HG03520 (cell line): ENCODE data around the gene GHR.

Source experiments
- ATAC-seq: cut with Tn5 transposase; IDR thresholded peaks from one replicate; pipeline ENCODE4 v1.9.1; 2021; ENCODE audit warnings: mild to moderate bottlenecking, moderate library complexity; ENCODE audit not compliant: unreplicated experiment

The GHR gene

DNA sequence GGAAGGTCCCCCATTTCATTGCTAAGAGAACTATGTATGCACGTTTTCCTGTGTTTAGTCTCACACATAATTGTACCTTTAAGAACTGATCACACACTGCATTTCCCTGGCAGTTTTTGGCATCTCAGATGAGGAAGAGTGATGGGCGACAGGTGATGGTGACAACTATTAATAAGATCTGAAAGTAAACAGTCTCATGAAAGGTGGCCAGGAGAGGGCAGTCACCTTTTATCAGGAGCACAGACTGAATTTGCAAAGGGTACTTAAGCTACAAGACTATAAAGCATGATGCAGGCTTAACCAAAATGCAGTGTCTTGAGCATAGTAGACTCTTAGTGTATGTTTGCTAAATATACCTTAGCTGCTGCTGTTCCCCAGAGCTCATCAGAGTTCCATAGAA is 91.5 kb downstream of the GHR start:
- ATAC-seq: no peak

DNA sequence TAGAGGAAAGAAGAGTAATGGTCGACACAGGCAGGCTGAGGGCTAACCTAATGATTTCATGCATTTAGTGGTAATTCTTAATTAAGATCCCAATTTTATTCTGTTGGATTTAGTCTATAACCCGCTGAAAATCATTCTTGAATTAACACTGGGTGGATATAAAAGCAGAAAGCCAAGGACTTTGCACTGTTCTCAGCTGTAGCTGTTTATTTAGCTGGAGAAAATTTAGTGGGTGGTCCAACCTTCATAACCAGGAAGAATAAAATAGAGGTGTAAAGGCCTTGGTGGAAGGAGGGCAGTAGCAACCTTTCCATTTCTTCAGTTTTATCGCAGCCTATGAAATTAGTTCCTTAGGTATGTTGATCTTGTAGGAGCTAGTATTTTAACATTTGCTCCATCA is 92.3 kb downstream of the GHR start:
- ATAC-seq: no peak

DNA sequence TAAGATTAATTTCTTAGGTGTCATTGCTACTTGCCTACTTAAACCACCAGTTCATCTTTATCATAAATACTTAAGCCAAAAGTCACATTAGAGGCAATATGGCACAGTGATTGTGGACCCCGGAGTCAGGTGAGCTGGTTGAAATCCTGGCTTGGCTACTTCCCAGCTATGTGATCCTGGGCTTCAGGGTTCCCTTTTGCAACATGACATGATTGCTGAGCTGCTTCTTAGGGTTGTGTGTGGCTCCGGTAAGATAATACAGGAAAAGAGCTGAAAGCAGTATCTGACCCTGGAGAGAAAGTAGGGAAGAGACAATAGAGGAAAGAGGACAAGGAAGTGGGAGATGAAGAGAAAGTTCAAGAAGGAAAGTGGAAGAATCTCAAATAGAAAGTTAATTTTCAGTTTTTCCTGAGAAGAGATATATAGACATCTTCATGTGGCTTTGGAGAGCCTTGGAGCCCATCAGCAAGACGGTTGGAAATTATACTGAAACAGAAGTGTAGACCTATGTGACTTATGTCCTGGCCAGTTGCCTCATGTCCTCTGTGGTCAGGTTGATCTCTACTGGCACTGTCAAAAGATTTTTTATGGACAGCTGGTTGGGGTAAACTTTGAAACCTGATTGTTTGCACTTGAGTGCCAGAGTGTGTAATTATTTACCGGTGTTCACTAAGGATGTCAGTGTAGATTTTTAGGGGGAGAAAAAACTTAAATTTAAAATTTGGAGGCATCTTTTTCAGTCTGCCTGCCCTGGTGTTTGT is 93.2 kb downstream of the GHR start:
- no peak for ATAC-seq

DNA sequence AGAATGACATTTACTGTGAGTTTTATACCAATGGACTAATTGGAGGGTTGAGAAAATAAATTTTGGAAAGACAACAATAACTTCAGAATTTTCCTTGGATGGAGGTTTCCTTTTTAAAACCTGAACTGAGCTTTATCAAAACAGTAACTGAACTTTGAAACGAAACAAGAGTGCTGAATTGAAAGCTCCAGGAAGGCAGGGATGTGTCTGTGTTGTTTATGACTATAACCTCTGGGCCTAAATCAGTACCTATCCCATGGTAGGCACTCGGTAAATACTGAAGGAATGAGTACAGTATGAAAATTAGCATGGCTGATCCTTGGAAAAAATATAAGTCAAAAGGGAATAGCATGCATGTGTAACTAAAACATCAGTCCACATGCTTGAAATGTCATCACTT is 93.9 kb downstream of the GHR start:
- no peak for ATAC-seq

DNA sequence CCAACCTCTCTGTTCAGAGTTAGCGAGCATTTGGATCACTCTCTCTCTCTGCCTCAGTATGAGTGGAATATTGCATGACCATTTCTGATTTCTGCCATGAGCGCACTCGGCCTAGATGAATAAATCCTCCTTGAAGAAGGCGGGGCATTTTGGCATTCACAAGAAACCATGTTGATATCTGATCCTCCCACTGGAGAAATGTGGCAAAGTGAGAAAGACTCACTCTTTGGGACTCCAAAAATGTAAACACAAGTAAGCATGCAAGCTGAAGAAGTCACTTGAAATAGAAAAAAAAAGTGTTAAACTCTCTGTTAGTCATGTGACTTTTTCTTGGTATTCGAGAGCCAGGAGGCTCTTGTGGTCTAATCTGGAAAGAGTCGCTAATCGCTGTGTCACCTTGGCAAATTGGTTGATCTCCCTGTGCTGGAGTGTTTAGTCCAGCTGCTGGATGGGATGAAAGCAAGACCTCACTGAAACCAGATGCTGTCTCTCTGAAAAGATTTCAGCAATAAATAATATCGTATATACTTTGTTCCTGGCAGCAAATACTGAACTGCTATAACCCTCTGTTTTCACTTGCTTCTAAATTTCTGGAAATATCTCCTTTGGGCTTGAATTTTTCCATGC is 95.5 kb downstream of the GHR start:
- no peak for ATAC-seq

DNA sequence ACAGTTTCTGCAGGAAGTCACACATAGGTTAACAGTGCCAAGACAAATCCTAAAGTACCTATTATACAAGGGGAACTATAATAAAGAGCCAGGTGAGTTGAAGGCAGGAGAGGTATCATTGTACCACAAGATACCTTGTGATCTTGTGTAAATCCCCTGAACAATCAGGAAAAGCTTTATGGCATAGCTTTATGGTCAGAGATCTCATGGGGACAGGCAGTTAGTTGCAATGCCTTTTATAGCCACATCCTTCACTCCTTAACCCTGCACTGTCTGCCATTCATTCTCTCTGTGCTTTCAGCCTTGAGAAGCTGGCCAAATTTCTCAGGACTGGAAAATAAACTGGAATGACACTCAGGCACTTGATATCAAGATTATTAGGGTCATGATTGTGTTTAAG is 97.0 kb downstream of the GHR start:
- no peak for ATAC-seq

DNA sequence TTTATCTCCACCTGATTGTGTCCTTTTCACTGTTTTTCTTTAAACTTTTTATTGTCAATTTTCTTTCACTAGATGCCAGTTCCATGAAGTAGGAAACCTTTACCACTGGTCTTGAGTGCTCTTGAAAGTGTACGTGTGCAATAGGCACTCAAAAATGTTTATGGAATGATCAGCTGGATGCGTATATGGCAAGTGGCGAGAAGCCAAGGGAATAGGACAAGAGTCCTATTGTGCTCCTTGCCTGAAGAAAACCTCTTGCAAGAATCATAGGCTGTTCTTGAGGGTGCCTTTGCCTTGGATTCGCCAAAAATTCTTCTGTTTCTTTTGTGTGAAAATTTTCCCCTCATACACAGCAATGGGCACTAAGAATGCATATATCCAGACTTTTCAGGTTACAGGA is 97.7 kb downstream of the GHR start:
- no peak for ATAC-seq

DNA sequence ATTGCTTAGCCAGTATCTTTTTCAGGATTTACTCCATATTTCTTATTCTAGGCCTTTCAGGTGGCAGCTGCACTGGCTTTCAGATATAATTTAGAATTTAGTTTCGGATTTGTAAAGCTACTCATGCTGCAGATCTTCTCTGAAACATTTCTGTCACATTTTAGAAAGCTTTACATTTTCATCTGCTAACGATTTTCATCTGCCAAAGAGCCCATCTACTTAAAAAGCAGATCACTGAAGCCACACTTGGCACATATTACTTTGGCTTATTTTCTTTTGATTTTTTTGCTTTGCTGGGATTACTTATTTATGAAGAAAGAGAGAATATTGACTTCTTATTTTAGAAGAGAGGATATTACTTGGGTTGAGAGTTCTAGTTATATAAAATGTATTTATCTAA is 98.2 kb downstream of the GHR start:
- ATAC-seq: no peak

DNA sequence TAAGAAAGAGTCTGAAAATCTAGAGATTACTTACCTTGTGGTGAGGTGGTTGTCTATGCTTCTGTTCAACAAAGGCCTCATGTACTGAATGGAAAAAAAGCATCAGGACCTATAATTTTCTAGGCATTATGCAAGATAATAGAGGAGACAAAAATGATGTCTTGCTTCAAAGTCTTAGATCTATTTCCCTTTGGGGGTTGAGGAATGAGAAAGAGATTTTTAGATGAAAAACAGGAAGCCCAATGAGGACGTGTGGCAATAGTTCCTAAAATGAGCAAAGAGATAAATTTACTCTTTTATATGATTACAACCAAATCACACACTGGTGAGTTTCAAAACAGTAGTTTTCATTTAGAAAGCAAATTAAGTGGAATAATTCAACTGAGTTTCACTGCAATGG is 99.5 kb downstream of the GHR start:
- ATAC-seq: no peak

DNA sequence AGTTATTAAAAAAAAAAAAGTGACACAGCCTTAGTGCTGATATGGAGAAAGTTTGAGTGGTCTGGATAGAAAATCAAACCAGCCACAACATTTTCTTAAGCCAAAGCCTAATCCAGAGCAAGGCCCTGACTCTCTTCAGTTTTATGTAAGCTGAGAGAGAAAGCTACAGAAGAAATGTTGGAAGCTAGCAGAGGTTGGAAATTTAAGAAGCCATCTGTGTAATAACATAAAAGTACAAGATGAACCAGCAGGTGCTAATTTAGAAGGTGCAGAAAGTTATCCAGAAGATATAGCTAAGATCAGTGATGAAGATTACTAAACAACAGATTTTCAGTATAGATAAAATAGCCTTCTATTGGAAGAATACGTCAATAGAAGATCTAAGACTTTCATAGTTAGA is 102.9 kb downstream of the GHR start:
- ATAC-seq: no peak

DNA sequence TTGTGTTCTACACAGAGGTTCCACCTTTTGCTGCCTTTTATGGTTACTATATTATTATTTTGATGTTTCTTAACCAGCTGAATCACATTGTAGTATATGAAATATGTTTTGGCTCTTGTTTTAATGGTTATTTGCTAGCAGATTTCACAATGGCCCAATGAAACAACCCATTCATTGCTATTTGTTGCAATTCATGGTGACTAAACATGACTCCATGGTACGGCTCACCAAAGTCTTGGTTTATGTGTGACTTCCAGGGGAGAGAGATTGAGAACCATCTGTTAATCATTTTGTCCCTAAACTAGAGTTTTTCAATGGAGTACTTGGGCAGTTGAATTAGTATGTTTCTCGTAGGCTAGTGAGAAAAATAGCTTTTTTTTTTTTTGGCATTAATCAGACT is 108.4 kb downstream of the GHR start:
- no peak for ATAC-seq

DNA sequence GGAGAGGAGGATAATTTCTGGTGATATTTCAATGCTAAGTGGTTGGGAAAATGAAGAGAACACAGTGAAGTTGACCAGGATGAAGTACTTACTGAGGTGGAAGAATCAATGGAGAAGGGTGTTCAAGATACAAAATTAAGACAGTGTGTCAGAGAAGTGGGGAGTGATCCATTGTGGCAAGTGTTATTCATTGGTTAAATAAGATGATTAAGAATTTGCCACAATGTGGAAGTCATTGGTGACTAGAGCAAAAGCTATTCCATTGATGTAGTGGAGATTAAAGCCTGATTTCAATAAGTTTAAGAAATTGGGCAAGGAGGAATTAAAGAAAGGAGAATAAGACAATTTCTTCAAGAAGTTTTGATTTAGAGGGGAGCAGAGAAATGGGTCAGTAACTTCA is 118.9 kb downstream of the GHR start:
- ATAC-seq: no peak

DNA sequence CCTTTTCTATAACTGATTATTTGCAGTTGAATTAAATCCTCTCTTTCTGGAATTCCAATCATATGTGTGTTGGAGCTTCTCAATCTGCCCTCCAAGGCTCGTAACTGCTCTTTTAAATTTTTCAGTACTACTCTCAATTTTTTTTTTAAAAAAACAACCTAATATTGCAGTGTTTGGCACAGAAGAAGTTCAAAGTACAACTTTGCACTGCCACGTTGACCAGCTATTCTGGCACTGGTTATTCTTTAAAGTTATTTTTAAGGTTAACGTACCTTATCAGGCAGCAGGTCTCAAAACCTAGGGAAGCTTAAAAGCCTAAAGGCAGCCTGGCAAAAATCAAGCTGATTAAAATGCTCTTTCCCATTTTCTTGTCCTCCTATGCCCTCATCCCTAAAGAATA is 120.5 kb downstream of the GHR start:
- no peak for ATAC-seq

DNA sequence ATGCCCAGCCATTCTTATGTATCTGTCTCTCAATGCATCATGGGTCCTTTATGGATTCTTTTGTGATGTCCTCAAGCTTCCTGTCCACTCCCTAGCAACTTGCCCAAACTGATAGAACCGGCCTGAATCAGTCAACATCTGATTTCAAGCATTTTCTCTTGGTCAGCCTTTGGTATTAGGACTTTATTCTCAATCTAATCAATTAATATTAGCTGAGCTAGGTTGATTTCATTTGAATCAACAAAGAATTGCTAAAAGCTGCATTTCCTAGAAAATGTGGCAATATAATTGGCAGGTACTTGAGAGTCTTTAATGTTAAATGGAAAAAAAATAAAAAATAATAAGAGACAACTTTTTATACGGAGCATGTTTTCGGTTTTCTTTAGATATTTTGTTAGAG is 121.8 kb downstream of the GHR start:
- ATAC-seq: no peak

DNA sequence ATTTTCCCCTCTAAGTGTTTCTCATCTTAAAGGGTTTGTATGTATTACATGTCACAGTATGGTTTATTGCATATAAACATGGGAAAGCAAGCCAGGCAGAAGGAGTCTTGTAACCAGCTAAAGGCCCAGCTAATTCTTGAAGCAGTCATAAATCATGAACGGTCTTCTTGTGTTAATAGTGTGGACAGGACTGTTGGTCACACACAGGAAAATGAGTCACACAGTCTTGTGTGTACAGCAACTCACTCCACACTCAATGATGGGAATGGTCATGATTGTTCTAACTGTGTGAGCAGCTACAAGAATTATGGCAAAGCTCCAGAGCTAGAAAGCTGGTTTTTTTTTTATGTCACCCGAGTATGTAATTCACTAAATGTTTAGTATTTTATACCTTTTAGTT is 123.9 kb downstream of the GHR start:
- no peak for ATAC-seq

DNA sequence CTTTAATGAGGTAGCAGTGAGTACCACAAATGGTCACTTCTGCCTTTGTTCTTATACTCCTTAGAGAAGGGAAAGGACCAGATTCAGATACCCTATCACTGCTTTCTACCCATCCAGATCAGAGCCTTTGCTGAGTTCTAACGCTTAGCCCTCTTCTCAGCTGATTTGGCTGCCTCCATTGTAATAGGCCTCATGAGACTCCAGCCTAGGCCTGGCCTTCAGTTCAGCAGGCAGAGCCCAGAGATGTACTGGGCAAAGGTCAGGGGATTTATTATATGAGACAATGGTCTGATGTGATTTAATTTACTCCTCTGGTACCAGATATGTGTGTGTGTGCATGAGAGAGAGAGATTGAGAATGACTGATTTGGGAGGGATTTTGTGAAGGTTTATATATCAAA is 124.7 kb downstream of the GHR start:
- no peak for ATAC-seq

DNA sequence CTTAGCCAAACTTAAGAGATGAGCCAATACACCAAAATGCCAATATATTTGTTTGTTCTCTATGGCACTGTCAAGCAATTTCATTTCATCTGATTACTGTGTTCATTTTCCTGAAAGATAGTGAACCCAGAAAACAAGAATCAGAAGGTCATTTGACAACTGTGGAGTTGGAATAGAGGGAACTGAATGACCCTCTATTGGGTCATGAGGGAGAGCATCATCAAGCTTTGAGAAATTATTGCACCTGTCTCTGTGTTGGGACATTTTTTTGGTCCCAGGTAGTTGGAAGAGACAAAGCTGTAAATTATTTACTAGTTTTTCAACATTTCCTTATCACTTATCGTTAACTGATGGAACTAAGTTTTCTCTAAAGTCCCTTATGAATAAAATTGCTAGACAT is 129.4 kb downstream of the GHR start:
- no peak for ATAC-seq

DNA sequence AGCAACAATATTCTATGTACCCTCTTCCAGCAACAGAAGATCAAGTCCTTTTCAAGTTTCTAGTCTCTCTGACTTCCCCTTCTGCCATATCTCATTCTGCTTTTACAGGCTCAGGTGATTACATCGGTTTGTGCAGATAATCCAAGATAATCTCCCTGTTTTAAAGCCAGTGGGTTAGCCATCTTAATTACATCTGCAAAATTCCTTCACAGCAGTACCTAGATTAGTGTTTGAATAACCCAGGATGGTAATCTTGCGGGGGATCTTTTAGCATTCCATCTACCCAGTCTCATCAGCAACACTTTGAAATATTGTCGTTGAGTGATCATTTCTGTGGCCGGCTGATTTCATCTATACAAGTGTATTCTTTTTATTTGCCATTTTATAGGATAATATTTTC is 130.2 kb downstream of the GHR start:
- ATAC-seq: no peak

DNA sequence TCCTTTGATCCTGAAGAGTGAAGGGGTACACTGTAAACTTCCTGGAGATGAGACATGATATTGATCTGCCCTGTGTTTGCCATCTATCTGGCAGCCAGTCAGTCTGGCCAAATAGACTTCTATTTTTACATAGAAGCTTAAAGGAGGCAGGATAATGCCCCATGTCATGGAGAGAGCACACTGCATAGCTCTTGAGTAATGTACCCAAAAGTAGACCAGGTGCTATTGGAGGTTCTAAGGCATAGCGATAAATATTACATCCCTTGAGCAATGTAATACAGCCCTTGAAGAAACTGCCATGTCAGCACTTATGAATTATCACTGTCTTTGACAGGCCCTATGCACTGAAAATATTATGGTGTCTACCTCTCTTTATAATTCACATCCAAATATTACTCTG is 131.8 kb downstream of the GHR start:
- ATAC-seq: no peak

DNA sequence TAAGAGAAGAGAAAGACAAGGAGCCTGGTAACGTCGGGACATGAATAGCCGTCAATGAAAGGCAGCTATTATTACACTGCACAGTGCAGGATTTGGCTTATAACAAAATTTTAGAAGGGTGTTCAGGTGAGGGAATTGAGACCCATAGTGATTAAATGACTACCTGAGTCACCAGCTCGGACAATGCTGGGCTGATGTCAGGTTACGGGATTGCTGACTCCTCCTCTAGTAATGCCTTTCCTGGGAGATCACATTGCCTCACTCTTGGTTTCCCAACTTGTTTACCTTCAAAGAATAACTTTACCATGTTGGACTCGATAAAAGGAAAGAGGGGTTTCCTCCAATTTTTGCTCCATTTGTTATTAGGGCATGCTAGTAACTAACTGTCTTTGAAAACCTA is 132.6 kb downstream of the GHR start:
- no peak for ATAC-seq

DNA sequence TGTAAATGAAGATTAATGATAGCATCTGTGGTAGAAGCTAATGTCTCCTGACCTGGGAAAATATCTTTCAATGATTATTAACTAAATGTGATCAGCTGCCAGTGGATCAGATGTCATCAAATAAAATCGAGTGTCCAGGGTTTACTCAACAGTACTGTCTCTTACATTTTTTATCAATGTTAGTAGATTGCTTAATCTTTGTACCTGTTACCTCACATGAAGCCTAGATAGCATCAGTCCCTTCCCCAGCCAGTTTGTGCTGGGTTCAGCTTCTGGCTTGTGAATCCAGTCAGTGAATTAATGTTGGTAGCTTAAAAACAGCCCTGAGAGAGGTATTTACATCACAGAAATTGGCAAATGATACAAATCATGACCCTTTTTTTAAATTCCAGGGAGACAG is 134.4 kb downstream of the GHR start:
- no peak for ATAC-seq

DNA sequence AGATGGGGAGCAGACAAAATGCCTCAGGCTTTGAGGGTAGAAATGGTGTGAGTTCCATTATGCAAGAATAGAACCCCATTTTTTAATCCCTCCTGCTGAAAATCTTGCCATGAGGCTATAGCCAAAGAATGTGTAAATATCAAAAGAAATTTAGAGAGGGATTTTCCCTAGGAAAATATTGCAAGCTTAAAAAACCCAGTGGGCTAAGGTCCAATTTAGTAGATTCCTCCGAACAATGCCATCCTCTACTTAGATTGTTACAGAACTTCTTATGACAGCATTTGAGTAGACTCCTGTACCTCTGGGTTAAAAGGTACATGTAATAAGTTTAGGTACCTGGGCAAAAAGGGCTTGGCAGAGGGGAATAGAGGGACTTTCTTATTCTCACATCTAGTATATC is 138.4 kb downstream of the GHR start:
- no peak for ATAC-seq
